Breast epithelium (tissue), 4 donors: ENCODE results near the gene CDC45. TPM values are rescaled to one million over a fixed set of nuclear protein-coding genes. Genes with fewer than 3 reads are reported as not detected.

Experiments used
- DNase-seq, 2 donors: peaks; one replicate each; pipeline ENCODE4 v3.0.0-alpha.2; 2019; ENCODE audit warnings: low spot score in 2 of 2
- H3K27ac ChIP-seq, 2 donors: fragments of 200-600 bp; sonication (generic) in 1 of 2; one replicate each; pipeline ENCODE4 v1.5.1; 2016 to 2019; ENCODE audit warnings: mild to moderate bottlenecking in 1 of 2
- H3K27me3 ChIP-seq, 2 donors: fragments of 200-600 bp; sonication (generic) in 1 of 2; one replicate each; pipeline versions ENCODE4 v1.5.1 to v1.6.0; 2017 to 2019; ENCODE audit warnings: control low read depth in 1 of 2, mild to moderate bottlenecking in 1 of 2
- H3K36me3 ChIP-seq: fragments of 200-600 bp; one replicate; pipeline ENCODE4 v1.5.1; 2019
- H3K4me1 ChIP-seq, 2 donors: fragments of 200-600 bp; sonication (generic); one replicate each; pipeline ENCODE4 v1.5.1; 2016 to 2019; ENCODE audit warnings: control low read depth in 1 of 2
- H3K4me3 ChIP-seq, 3 donors: fragments of 200-600 bp; sonication (generic); 1 replicate in 2 of 3; 2 replicates in 1 of 3; pipeline ENCODE4 v1.5.1; 2016 to 2019; ENCODE audit warnings: mild to moderate bottlenecking in 3 of 3, moderate library complexity in 2 of 3
- H3K9me3 ChIP-seq, 2 donors: fragments of 200-600 bp; sonication (generic) in 1 of 2; one replicate each; pipeline ENCODE4 v1.5.1; 2016 to 2019; ENCODE audit warnings: control low read depth in 1 of 2
- CTCF ChIP-seq, 3 donors: fragments of 450-650 bp; IDR thresholded peaks; one replicate each; pipeline ENCODE4 v1.5.1; 2016 to 2017; ENCODE audit warnings: antibody characterized with exemption in 3 of 3, mild to moderate bottlenecking in 3 of 3, moderate library complexity in 3 of 3
- POLR2A ChIP-seq: fragments of 450-650 bp; IDR thresholded peaks from one replicate; pipeline ENCODE4 v1.6.1; 2016; ENCODE audit warnings: antibody characterized with exemption, mild to moderate bottlenecking, moderate library complexity
- POLR2AphosphoS5 ChIP-seq, 3 donors: sonication (generic); formaldehyde crosslinking; IDR thresholded peaks; one replicate each; pipeline ENCODE4 v1.6.1; 2017; ENCODE audit warnings: antibody characterized with exemption in 3 of 3
- intact Hi-C: fragments of 100-400 bp; cut with DNase I; formaldehyde crosslinking; loops from one replicate; pipeline ENCODE4 v1.15.1; 2023; ENCODE audit warnings: low total_unique reads
- total RNA-seq, 3 donors: library from RNA; depleted of rRNA; stranded (reverse); fragments of >200 nt; gene quantifications; one replicate each; pipeline ENCODE4 v1.1.0, GENCODE V29; 2016

The CDC45 gene
- total RNA-seq, 3 donors from 2014 or later, result 0.48 TPM; not detected in 2

DNA sequence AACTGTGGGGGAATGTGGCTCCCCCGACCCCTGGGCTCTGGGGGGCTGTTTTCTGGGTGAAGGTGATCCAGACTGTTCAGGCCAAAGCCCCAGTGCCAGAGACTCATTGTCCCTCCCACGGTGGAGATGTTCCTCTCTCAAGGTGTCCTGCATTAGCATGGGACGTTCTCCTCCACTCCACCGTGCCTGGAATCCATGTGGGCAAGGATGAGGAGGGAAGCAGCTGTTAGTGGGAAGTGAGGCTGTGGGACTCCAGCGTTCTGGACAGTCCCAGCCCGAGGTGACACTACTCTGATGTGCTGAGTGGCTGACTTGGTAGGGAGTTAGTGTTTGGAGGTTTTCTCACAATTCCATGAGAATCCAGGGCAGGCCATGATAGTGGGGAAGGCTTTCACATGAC is 75.9 kb downstream of the CDC45 start:
- H3K9me3 ChIP-seq, result peaks cover 0 to 6% of the 10 kb centered on the region in 2 donors
- H3K4me1 ChIP-seq, result no peaks in the 10 kb centered on the region
- intact Hi-C loops, result no loop called here
- no peak for DNase-seq
- no peaks in the 10 kb centered on the region for H3K36me3 ChIP-seq
- TF ChIP-seq CTCF (IDR thresholded peaks at IDR 0.05) (no peak), POLR2AphosphoS5 (IDR thresholded peaks at IDR 0.05) (no peak), POLR2A (no peak)
- H3K27me3 ChIP-seq, result no peaks in the 10 kb centered on the region
- no peak overlapping the region for H3K27ac ChIP-seq
- no peak overlapping the region for H3K4me3 ChIP-seq

GRCh38 chr22:19556963-19557545 is 77.3 kb downstream of the CDC45 start:
- Histone ChIP-seq H3K4me1 (no peaks in the 10 kb centered on the region), H3K4me3 (no peak overlapping the region), H3K27me3 (no peaks in the 10 kb centered on the region), H3K27ac (no peak overlapping the region), H3K36me3 (no peaks in the 10 kb centered on the region), H3K9me3 (peaks cover 0 to 6% of the 10 kb centered on the region in 2 donors)
- TF ChIP-seq POLR2A (no peak), POLR2AphosphoS5 (IDR thresholded peaks at IDR 0.05) (no peak), CTCF (IDR thresholded peaks at IDR 0.05) (no peak)
- DNase-seq, result no peak
- intact Hi-C loops, result no loop called here

DNA sequence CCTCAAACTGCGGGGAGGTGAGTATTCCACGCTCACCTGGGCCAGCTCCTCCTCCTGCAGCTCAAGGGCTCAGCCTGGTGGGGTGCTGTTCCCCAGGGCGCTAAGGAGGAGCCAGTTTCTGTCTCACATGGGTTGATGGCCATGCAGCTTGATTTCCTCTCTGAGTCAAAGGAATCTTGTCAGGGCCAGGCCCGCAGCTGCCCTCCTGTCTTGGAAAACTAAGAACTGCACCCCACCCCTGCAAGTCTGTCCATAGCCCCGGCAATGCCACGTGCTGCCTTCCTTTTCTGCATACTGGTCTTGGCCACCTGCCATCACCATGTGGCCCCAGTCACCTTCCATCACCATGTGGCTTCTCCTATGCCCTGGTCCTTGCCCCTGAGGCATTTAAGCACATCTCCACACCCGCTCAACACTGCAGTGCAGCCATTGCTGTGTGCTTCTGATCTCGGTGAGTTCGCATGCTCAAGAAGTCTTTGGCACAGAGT is 79.6 kb downstream of the CDC45 start:
- Histone ChIP-seq H3K9me3 (no peaks in the 10 kb centered on the region), H3K27me3 (no peaks in the 10 kb centered on the region), H3K27ac (no peak overlapping the region), H3K4me1 (no peaks in the 10 kb centered on the region), H3K4me3 (no peak overlapping the region), H3K36me3 (no peaks in the 10 kb centered on the region)
- no peak for TF ChIP-seq CTCF (IDR thresholded peaks at IDR 0.05)
- TF ChIP-seq POLR2AphosphoS5 (IDR thresholded peaks at IDR 0.05), result no peak
- TF ChIP-seq POLR2A, result no peak
- intact Hi-C loops, result no loop called here
- no peak for DNase-seq

DNA sequence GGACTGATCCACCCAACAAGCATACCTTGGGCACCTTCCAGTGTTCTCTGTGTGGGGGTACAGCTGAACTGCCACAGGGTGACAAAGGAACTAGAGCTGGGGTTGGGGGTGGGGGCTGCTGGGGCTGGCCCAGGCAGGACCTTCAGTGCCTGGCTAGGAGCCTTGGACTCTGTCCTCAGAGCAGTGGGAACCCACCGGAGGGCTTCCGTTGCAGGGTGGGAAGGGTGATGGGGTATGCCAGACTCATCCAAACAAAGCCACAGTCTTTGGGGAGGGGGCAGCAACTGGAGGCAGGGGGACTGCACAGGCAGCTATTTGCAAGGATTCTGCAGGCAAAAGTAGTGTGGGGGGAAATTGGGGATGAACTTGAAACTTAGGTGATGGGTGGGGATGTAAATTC is 80.2 kb downstream of the CDC45 start:
- no peaks in the 10 kb centered on the region for H3K36me3 ChIP-seq
- H3K4me3 ChIP-seq, result no peak overlapping the region
- DNase-seq, result no peak
- no peaks in the 10 kb centered on the region for H3K27me3 ChIP-seq
- H3K4me1 ChIP-seq, result no peaks in the 10 kb centered on the region
- intact Hi-C loops, result no loop called here
- no peak overlapping the region for H3K27ac ChIP-seq
- H3K9me3 ChIP-seq, result no peaks in the 10 kb centered on the region
- TF ChIP-seq CTCF (IDR thresholded peaks at IDR 0.05) (no peak), POLR2A (no peak)

- no peak overlapping the region for H3K4me3 ChIP-seq
- DNase-seq, result no peak
- peaks cover 0 to 7% of the 10 kb centered on the region in 2 donors for H3K27me3 ChIP-seq
- intact Hi-C loops, result no loop called here
- no peak for TF ChIP-seq POLR2AphosphoS5 (IDR thresholded peaks at IDR 0.05)
- no peak for TF ChIP-seq POLR2A
- TF ChIP-seq CTCF (IDR thresholded peaks at IDR 0.05), result no peak
- H3K27ac ChIP-seq, result peak overlapping the region in 1 of 2 donors; percentile 84
- H3K9me3 ChIP-seq, result no peaks in the 10 kb centered on the region
- no peaks in the 10 kb centered on the region for H3K36me3 ChIP-seq
- H3K4me1 ChIP-seq, result no peaks in the 10 kb centered on the region
Observed at GRCh38 chr22:19565382-19566278, 85.9 kb downstream of the CDC45 start.
